GM12892 (cell line): ENCODE measurements around the gene STK35.

Experiments used
- DNase-seq: peaks from one replicate; pipeline ENCODE4 v3.0.0; 2011; ENCODE audit not compliant: insufficient read length
- FAIRE-seq: peaks from 2 replicates; lab custom pipeline; 2011; peaks lifted over from hg19 to GRCh38; lab: Jason Lieb, UNC
- POLR2A ChIP-seq: IDR thresholded peaks from 2 replicates; pipeline ENCODE4 v1.6.1; 2011; ENCODE audit warnings: low read depth, low read length, control low read depth
- POLR2AphosphoS5 ChIP-seq: IDR thresholded peaks from 2 replicates; pipeline ENCODE4 v1.6.1; 2011; ENCODE audit warnings: low read depth, low read length, control low read depth
- TAF1 ChIP-seq: IDR thresholded peaks from 2 replicates; pipeline ENCODE4 v1.6.1; 2011; ENCODE audit warnings: low read depth, mild to moderate bottlenecking, control low read depth, low read length, borderline replicate concordance

The STK35 gene

GRCh38 chr20:2151858-2152281 lies 50.2 kb downstream of the STK35 start:
- no peak for DNase-seq
- TF ChIP-seq TAF1 = no peak
- FAIRE-seq = no peak

DNA sequence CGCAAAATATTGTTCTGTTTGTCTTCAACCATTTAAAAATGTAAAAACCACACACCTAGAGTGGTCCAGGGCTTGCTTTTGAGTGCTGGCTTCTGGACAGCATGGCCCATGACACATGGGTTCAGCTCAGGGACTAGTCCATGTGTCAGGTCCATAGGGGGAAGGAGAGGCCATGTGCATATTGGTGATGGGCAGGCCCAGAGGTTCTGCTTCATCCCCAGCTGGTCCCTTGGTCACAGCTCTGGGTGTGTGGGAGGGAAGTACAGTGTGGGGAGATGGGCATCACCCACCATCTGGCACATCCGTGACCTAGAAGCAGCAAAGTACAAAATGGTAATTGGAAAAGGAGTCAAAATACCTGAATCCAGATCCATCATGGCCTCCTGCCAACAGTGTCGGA lies 50.7 kb downstream of the STK35 start:
- no peak for DNase-seq
- no peak for TF ChIP-seq POLR2AphosphoS5
- FAIRE-seq = no peak

DNA sequence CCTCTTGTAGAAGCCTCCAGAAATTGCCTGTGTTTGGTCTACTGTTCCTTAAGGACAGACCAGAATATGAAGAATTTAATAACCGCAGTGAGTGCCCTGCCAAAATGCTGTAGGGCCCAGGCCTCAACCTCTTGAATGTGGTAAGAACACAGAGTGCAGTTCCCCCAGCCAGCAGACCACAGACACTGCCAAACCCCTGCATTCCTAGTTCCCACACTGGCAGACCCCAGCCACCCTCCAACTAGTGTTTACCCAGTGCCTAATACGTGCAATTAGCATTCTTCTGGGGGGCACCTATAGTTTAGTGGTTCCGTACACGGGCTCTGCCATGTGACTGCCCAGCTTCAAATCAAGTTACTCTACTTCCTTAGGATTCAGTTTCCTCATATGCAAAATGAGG lies 51.7 kb downstream of the STK35 start:
- DNase-seq (no peak), FAIRE-seq (no peak)
- TF ChIP-seq POLR2AphosphoS5 = no peak
- no peak for TF ChIP-seq POLR2A
- no peak for TF ChIP-seq TAF1

GRCh38 chr20:2156224-2156623 lies 54.6 kb downstream of the STK35 start:
- FAIRE-seq (no peak), DNase-seq (no peak)
- no peak for TF ChIP-seq POLR2AphosphoS5
- no peak for TF ChIP-seq TAF1
- TF ChIP-seq POLR2A = no peak

DNA sequence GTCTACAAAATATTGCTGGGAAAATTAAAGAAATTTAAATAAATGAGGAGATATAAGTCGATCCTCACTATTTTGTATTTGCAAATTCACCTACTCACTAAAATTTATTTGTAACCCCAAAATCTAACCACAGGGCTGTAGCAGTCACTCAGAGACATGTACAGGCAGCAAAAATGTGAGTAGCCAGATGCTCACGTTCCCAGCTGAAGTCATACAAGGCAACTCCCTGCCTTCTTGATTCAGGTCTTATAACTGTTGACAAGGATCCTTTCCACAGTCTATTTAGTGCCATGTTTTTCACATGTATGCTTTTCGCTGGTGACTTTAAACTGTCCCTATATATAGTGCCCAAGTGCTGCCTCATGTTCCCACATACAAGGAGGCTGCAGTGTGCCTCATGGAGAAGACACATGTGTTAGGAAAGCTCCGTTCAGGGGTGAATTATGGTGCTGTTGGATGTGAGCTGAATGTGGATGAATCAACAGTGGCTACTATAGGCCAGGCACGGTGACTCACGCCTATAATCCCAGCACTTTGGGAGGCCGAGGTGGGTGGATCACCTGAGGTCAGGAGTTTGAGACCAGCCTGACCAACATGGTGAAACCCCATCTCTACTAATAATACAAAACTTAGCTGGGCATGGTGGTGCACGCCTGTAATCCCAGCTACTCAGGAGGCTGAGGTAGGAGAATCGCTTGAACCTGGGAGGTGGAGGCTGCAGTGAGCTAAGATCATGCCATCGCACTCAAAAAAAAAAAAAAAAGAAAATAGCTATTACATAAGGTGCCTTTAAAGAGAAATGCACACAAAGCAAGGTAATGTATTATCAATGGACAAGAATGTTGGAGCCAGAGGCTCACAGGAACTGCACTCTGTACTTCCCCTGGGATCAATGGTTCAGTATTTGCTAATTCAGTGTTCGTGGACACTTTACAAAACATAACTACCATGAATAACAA lies 55.3 kb downstream of the STK35 start:
- FAIRE-seq (no peak), DNase-seq (no peak)
- TF ChIP-seq POLR2A (no peak), POLR2AphosphoS5 (no peak), TAF1 (no peak)

GRCh38 chr20:2162125-2162822 lies 60.6 kb downstream of the STK35 start:
- TF ChIP-seq POLR2A = no peak
- no peak for TF ChIP-seq TAF1
- TF ChIP-seq POLR2AphosphoS5 = no peak
- no peak for FAIRE-seq
- no peak for DNase-seq

GRCh38 chr20:2162823-2163166 lies 61.2 kb downstream of the STK35 start:
- FAIRE-seq (no peak), DNase-seq (no peak)
- TF ChIP-seq POLR2AphosphoS5 (no peak), TAF1 (no peak), POLR2A (no peak)

DNA sequence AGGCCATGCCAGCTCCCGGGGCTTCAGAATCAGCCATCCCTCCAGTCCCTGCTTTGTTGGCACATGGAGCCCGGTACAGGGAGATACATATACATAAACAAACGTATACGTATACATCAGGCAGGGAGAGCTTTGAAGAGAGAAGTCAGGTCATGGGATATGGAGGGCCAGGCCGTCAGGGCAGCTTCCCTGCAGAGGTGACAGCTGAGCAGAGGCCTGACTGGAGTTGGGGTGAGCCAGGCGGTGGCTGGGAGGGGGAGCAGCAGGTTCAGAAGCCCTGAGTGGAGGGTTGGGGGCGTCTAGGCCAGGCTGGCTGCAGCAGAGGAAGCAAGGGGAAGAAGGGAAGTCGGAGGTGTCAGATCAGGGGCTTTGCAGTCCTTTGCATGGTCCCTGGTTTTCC lies 61.7 kb downstream of the STK35 start:
- no peak for FAIRE-seq
- no peak for DNase-seq

GRCh38 chr20:2163757-2164156 lies 62.1 kb downstream of the STK35 start:
- DNase-seq = no peak
- TF ChIP-seq POLR2AphosphoS5 (no peak), POLR2A (no peak), TAF1 (no peak)
- FAIRE-seq = no peak

More for the DNA sequence above, 61.7 kb downstream of the STK35 start:
- no peak for TF ChIP-seq POLR2A
- no peak for TF ChIP-seq POLR2AphosphoS5
- no peak for TF ChIP-seq TAF1

- no peak for FAIRE-seq
- no peak for TF ChIP-seq POLR2AphosphoS5
These were observed 62.8 kb downstream of the STK35 start for GRCh38 chr20:2164421-2164820.

DNA sequence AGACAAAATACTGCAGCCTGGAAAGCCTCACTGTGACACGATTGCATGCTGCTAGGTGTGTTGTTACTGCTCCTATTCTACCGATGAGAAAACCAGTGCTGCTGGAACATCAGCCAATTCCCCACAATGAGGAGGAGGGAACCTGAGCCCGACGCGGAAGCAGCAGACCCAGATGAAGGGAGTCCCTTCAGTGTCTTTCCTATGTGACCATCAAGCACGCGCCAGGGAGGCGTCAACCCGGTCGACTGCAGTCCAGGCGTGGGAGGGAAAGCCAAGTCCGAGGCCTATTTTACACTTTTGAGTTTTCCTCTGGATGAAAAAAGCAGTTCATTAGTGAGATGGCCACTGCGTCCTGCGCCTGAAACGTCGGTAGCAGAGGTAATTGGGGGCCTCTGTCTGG lies 63.3 kb downstream of the STK35 start:
- DNase-seq (no peak), FAIRE-seq (no peak)
- TF ChIP-seq POLR2A = no peak
- TF ChIP-seq POLR2AphosphoS5 = no peak
- TF ChIP-seq TAF1 = no peak

More at GRCh38 chr20:2164421-2164820, 62.8 kb downstream of the STK35 start:
- DNase-seq = no peak

DNA sequence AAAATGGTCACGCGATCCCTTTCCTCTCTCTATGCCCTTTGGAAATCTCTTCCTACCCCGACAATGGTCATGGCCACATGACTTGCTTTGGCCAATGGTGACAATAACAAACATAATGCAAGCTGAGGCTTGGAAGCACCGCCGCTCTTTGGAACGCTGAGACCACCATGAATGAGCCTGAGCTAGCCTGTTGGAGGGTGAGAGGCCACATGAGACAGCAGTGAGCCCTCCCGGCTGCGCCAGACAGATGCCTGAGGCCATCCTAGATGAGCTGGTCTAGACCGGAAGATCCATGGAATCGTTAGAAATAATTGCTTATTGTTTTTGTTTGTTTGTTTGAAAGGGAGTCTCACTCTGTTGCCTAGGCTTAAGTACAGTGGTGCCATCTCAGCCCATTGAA lies 64.2 kb downstream of the STK35 start:
- no peak for DNase-seq
- TF ChIP-seq POLR2A = no peak
- no peak for FAIRE-seq

- no peak for FAIRE-seq
- no peak for DNase-seq
- no peak for TF ChIP-seq POLR2AphosphoS5
- no peak for TF ChIP-seq POLR2A
These were observed 65.5 kb downstream of the STK35 start for GRCh38 chr20:2167112-2167511.
